ENCODE measurements around the gene CDC5L.

The CDC5L gene

GRCh38 chr6:44361947-44362346 lies 25.6 kb upstream of the CDC5L start:
- H3K27me3 ChIP-seq (ENCODE audit: insufficient read depth, poor library complexity, severe bottlenecking): no peaks in the 10 kb centered on the region
- no peak for ATAC-seq (ENCODE audit: low read depth)

GRCh38 chr6:44363377-44363926 lies 24.1 kb upstream of the CDC5L start:
- no peak for ATAC-seq (ENCODE audit: low read depth)
- H3K27me3 ChIP-seq (ENCODE audit: insufficient read depth, poor library complexity, severe bottlenecking): no peaks in the 10 kb centered on the region
- H3K27ac ChIP-seq (ENCODE audit: poor library complexity, severe bottlenecking): no peak overlapping the region
- no peak for TF ChIP-seq CTCF (IDR thresholded peaks at IDR 0.05; ENCODE audit: poor library complexity, severe bottlenecking)
- DNase-seq (ENCODE audit: low spot score): no peak
- H3K36me3 ChIP-seq (ENCODE audit: low read depth): no peaks in the 10 kb centered on the region
- H3K4me3 ChIP-seq (ENCODE audit: severe bottlenecking): no peak overlapping the region
- no peaks in the 10 kb centered on the region for H3K4me1 ChIP-seq (ENCODE audit: insufficient read depth, poor library complexity, severe bottlenecking)
- H3K9me3 ChIP-seq (ENCODE audit: severe bottlenecking): no peaks in the 10 kb centered on the region

More at GRCh38 chr6:44361947-44362346, 25.6 kb upstream of the CDC5L start:
- H3K4me1 ChIP-seq (ENCODE audit: insufficient read depth, poor library complexity, severe bottlenecking): no peaks in the 10 kb centered on the region
- H3K36me3 ChIP-seq (ENCODE audit: low read depth): no peaks in the 10 kb centered on the region
- H3K27ac ChIP-seq (ENCODE audit: poor library complexity, severe bottlenecking): no peak overlapping the region
- TF ChIP-seq CTCF (IDR thresholded peaks at IDR 0.05; ENCODE audit: poor library complexity, severe bottlenecking): no peak
- no peak for DNase-seq (ENCODE audit: low spot score)
- no peaks in the 10 kb centered on the region for H3K9me3 ChIP-seq (ENCODE audit: severe bottlenecking)
- no peak overlapping the region for H3K4me3 ChIP-seq (ENCODE audit: severe bottlenecking)

- H3K27ac ChIP-seq (ENCODE audit: poor library complexity, severe bottlenecking): no peak overlapping the region
- H3K4me3 ChIP-seq (ENCODE audit: severe bottlenecking): no peak overlapping the region
- no peak for ATAC-seq (ENCODE audit: low read depth)
- no peaks in the 10 kb centered on the region for H3K36me3 ChIP-seq (ENCODE audit: low read depth)
- DNase-seq (ENCODE audit: low spot score): no peak
- H3K27me3 ChIP-seq (ENCODE audit: insufficient read depth, poor library complexity, severe bottlenecking): no peaks in the 10 kb centered on the region
- no peaks in the 10 kb centered on the region for H3K9me3 ChIP-seq (ENCODE audit: severe bottlenecking)
- no peaks in the 10 kb centered on the region for H3K4me1 ChIP-seq (ENCODE audit: insufficient read depth, poor library complexity, severe bottlenecking)
- TF ChIP-seq CTCF (IDR thresholded peaks at IDR 0.05; ENCODE audit: poor library complexity, severe bottlenecking): no peak
These were observed 20.7 kb upstream of the CDC5L start for GRCh38 chr6:44366781-44367180.

GRCh38 chr6:44367681-44368080 lies 19.8 kb upstream of the CDC5L start:
- DNase-seq (ENCODE audit: low spot score) (no peak), ATAC-seq (ENCODE audit: low read depth) (no peak)
- Histone ChIP-seq H3K4me1 (ENCODE audit: insufficient read depth, poor library complexity, severe bottlenecking) (no peaks in the 10 kb centered on the region), H3K4me3 (ENCODE audit: severe bottlenecking) (no peak overlapping the region), H3K9me3 (ENCODE audit: severe bottlenecking) (no peaks in the 10 kb centered on the region), H3K36me3 (ENCODE audit: low read depth) (no peaks in the 10 kb centered on the region), H3K27me3 (ENCODE audit: insufficient read depth, poor library complexity, severe bottlenecking) (no peaks in the 10 kb centered on the region), H3K27ac (ENCODE audit: poor library complexity, severe bottlenecking) (no peak overlapping the region)
- no peak for TF ChIP-seq CTCF (IDR thresholded peaks at IDR 0.05; ENCODE audit: poor library complexity, severe bottlenecking)

- DNase-seq (ENCODE audit: low spot score): no peak
- TF ChIP-seq CTCF (IDR thresholded peaks at IDR 0.05; ENCODE audit: poor library complexity, severe bottlenecking): no peak
- peak; percentile 49; the same call in 2 of the 3 replicates for ATAC-seq (ENCODE audit: low read depth)
- Histone ChIP-seq H3K27me3 (ENCODE audit: insufficient read depth, poor library complexity, severe bottlenecking) (no peaks in the 10 kb centered on the region), H3K9me3 (ENCODE audit: severe bottlenecking) (no peaks in the 10 kb centered on the region), H3K36me3 (ENCODE audit: low read depth) (no peaks in the 10 kb centered on the region), H3K4me1 (ENCODE audit: insufficient read depth, poor library complexity, severe bottlenecking) (no peaks in the 10 kb centered on the region), H3K27ac (ENCODE audit: poor library complexity, severe bottlenecking) (no peak overlapping the region), H3K4me3 (ENCODE audit: severe bottlenecking) (no peak overlapping the region)
These were observed 14.5 kb upstream of the CDC5L start for GRCh38 chr6:44373051-44373450.

Measured in RWPE2 (cell line).